Germinal center (tissue), 1 donor: Measurements from ENCODE around the gene NPTN.
"Not testable (repeated sequence)": the region's sequence is repeated elsewhere in the genome, so short reads cannot be mapped to it uniquely, and the experiment has no call there.

ENCODE experiments used
- DNase-seq: peaks from one replicate; pipeline ENCODE4 v3.0.0; 2012; ENCODE audit warnings: mixed read lengths, low spot score

NPTN gene

DNA sequence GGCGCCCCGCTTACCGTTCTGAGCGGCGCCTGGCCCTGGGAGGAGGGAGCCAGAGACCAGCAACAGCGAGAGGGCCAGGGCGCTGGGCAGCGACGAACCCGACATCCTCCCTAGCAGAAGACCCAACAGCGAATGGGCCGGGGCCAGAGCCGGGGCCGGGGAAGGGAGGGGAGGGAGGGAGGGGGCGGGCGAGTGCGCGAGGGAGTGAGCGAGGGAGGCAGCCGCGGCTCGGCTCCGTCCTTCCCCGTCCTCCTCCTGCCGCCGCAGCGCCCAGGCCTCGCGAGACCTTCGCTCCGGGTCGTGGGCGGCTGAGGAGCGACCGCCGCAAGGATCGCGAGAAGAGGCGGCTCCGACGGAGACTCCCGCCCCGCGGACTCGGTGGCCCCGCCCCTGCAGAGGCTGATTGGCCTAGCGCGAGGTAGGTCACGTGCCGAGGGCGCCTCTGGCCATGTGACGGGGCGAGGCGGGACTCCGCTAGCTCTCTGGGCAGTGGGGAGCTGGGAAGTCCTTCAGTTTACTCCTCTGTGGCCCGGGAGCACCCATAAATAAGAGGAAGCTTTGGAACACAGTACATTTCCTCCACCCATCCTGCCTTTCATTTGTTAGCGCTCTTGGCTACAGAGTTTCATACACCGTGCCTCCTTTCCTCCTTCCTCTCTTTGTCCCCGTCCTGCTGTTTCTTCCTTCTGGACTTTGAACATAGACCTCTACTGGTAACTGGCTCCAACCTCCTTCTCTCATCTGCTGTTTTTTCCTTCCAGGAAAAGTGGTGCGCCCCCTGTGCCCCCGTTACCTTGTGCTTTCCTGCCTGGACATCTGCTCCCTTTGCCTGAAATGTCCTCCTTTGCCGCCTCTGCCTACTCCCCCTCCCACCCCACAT lies at the start of gene NPTN:
Gene NPTN (minus strand): TSS at position 279 of the 880 bp plus-strand sequence. CDS start 174 bp downstream, at position 105.
- DNase-seq = peak; percentile 95

DNA sequence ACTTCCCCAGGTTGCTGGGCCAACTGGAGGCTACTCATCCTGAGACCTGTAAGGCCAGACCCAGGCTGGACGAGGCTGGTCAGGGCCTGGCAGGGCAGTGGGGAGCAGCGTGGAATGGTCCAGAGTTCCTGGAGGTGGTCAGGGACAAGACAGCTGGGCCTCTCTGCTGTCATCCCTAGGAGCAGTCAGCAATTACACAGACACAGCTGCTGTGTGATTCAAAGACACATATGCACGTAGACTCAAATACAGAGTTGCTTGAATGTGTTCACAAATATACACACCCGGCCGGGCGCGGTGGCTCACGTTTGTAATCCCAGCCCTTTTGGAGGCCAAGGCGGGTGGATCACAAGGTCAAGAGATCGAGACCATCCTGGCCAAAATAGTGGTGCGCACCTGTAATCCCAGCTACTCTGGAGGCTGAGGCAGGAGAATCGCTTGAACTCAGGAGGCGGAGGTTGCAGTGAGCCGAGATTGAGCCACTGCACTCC lies 49.5 kb upstream of the NPTN start:
- no peak for DNase-seq

DNA sequence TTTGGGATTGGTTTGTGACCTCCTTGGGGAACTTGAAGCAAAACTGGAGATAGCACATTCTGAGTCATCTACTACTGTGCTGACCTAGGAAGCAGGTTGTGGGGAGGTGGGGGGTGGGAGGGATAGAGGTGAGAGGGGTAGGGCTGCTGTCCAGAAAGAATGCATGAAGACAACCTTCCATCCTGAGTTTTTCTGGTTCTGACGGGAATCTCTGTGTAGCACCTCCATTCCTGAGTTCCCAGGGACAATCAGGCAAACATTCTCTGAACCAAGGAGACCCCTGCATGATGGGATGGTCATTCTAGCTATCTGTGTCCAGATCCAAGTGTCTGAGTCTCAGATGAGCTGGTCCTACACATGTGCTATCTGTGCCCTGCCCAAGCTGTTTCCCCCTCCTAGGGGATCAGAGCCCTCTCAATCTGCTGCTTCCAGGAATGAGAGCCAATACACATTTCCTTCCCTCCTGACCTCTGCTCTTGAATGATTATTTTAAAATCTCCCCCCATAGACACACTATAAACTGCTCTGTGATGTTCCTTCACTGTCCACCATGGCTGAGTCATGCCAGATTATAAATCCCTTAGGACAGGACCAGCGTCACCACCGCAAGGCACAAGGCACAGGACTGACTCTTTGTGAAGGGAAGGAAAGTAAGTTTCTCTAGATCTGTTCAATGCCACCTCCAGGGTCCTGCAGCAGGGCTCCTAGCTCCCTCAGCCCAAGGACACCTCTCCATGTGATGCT lies 48.8 kb upstream of the NPTN start:
- DNase-seq = no peak

DNA sequence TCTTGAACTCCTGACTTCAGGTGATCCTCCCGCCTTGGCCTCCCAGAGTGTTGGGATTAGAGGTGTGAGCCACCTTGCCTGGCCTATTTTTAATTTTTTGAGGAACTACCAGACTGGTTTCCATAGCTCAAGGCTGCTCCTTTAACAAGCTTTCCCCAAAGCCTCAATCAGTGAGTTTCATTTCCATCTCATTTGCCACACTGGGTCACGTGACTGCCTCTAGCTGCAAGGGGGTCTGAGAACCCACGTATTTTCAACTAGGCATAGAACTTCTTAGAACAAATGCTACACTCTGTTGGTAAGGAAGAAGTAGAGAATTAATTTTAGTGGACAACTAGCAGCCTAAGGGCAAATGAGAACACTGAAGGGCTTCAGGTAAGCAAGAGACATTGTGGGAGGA lies 47.9 kb upstream of the NPTN start:
- DNase-seq = no peak

DNA sequence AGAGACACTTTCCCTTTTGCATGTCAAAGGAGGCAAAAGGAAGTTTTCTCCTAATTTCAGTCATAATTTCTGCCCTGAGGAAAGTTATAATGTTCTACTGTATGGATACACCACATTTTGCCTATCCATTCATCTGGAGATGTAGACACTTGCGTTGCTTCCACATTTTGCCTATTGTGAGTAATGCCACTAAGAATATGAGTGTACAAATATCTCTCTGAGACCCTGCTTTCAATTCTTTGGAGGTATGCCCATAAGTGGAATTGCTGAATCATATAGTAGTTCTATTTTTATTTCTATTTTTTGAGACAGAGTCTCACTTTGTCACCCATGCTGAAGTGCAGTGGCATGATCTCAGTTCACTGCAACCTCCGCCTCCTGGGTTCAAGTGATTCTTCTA lies 47.4 kb upstream of the NPTN start:
- no peak for DNase-seq

DNA sequence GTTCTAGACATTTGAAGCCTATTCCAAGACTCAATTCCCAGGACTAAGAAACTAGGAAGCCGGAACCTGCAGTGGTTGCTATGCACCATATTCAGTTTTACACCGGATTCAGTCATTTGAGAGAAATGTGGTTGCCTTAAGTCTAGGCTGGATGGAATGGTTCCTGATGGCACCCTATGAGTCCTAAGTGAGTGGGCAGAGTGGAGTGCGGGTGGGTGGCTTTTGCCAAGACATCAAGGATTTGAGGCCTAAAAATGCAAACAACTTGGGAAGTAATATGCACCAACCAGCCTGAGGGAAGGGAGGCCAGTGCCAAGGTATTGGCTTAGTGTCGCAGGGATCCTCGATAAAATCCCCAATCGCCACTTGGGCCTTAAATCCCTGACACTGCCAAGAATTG lies 46.8 kb upstream of the NPTN start:
- no peak for DNase-seq

DNA sequence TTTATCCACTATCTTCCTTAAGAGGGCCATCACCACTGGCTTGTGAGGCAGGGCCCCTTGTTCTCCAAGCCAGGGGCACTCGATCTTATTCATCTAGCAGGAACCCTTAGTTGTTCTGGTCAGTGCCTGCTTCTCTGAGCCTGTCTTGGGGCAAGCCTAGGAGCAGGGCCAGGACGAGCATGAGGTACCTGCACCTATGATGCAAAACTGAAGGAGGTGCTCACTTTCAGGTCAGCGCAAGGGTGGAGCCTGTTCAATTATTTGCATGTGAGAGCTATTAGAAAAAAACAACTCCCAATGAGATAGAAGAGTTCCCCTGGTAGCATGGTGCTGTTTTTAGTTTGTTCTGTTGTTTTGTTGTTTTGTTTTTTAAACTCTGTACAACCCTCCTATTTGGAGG lies 46.0 kb upstream of the NPTN start:
- DNase-seq = no peak

DNA sequence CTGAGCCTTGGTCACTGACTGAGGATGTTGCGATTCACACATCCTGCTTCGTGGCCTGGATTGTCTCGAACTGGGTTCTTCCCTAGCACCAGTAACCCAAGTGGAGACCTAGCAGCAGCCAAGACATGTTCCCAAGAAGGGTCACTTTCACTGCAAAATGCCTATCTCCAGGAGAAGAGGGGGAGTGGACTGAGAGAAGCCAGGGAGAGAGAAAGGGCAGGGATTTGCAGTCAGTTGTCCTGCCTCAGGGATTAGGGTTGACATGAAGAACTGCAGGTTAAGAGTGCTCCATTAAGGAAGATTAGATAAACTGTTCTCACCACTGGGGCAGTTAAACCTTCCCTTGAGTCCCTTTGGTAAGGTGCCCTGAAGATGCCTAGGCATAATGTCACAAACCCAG lies 45.3 kb upstream of the NPTN start:
- DNase-seq = no peak

DNA sequence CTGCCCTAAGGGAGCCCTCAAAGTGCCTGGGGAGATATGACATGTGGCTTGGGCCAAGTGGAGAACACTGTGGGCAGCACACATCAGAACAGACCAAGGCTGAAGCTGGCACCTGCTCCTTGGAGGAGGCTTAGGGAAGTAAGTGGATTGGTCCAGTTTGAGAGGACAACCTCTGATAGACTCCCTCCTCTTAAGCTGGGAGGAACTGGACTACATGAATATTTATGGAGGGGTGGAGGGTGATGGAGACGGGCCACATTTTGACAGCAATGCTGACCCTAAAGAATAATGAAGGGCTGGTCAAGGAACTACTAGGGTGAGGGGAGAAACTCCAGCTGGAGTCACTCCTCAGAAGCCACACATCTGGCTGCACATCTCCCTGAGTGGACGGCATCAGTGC lies 44.5 kb upstream of the NPTN start:
- DNase-seq = no peak

DNA sequence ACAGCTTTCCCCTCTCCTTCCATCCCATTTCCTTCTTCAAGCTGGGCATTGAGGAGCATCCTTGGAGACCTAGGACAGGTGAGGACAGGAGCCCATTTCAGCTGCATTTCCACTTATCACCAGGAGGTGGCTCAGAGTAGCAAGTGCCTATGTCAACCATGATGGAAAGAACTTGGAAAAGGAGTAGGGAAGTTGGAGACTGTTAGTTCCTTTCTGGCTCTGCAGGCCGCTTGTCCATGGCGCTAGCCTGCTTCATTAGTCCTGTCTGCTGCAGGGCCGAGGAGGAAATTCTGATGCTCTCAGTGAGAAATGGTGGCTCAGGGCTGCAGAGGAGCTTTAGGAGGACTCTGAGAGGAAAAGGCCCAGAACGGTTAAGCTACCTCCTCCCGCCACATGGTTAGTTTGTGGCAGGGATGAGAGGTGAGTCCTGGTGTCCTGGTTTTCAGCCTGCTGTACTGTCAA lies 44.0 kb upstream of the NPTN start:
- DNase-seq = peak; percentile 40

DNA sequence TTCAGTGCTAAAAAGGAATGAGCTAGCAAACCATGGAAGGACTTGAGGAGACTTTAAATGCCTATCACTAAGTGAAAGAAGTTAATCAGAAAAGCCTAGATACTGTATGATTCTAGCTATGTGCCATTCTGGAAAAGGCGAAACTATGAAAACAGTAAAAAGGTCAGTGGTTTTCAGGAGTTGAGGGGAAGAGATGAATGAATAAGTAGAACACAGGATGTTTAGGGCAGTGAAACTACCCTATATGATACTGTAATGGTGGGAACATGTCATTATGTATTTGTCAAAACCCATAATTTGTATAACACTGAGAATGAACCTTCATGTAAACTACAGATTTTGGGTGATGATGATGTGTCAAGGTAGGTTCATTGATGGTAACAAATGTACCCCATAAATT lies 41.4 kb upstream of the NPTN start:
- DNase-seq = no peak

DNA sequence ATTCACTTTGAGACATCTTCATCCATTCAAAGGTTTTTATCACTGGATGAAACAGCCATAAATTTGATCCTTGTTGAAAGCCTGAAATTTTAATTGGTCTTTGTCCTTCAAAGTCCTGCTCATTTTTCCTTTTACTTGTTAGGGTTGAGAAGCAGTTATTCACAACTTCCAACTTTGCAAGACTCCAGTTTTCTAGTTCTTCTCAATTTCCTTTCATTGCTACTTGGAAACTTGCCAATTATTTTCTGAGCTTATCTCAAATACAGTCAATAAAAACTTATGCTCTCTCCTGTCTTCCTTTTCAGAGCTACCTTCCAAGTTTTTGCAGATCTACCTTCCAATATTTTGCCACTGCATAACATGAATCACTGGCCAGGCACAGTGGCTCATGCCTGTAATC lies 27.3 kb upstream of the NPTN start:
- no peak for DNase-seq

DNA sequence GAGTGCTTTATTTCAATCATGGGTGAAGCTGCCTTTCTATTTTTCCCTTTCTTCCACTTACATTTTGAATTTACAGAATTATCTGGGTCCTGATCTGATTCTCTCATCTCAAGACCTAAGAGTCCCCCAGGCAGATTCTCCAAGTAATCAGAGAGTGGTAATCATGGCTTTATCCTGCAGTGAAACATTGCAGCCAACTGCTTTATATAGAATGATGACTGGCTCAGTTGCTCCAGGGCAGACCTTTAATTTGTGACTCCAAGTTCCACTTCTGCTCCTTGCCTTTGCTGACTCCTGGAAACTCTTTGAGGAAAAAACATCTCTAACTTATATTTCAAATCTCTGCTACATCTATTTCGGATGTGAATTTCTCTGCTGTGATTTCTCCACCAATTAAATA lies 25.5 kb upstream of the NPTN start:
- no peak for DNase-seq

DNA sequence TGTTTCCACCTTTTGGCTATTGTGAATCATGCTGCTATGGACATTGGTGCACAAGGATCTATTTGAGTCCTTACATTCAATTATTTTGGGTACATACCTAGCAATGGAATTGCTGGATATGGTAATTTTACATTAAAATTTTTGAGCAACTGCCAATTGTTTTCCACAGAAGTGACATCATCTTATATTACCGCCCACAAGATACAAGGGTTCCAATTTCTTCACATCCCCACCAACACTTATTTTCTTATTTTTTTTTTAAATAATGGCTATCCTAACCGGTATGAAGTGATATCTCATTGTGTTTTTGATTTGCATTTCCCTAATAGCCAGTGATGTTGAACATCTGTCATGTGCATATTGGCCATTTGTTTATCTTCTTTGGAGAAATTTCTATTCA lies 22.5 kb upstream of the NPTN start:
- DNase-seq = no peak

DNA sequence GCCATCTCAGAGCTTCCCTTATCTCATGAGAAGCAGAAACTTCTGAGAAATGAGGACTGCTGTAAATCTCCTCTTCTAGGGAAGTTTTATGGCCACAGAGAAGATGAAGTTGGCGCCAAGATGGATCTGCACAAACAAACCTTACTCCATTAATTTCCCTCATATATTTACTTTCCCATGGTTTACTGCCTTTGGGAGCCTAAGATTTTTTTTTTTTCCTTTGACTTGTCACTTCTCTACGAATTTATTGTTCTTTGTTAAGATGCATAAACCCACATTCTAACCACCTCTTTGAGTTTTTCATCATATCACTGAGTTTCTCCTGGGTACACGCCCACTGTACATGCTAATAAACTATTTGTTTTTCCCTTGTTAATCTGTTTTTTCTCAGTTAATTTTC lies 21.5 kb upstream of the NPTN start:
- DNase-seq = no peak

DNA sequence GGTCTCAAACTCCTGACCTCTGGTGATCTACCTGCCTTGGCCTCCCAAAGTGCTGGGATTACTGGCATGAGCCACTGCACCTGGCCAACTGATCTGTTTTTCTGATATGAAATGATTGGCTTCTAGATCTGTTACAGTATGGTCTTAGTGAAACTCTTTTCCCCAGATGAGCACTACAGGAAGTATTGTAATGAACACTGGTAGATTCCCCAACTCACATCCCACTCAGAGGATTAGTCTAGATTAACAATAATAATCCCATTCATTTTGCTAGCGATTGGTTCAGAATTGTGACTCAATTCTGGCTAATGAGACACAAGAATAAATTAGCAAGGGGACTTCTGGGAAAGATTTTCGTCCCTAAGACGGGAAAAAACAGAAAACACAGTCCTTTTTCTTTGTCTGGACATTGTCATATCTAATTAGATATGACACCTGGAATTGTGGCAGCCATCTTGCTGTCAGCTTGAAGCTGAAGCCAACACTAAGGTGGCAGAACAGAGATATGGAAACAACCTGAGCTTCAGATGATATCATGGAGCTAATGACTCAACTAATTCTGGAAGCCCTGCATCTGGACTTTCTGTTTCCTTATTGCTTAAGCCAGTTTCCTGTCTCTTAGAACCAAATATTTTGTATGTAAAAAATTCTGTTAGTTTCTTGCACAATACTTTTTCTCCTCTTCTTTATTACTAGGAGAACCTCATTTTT lies 17.4 kb upstream of the NPTN start:
- DNase-seq = no peak

DNA sequence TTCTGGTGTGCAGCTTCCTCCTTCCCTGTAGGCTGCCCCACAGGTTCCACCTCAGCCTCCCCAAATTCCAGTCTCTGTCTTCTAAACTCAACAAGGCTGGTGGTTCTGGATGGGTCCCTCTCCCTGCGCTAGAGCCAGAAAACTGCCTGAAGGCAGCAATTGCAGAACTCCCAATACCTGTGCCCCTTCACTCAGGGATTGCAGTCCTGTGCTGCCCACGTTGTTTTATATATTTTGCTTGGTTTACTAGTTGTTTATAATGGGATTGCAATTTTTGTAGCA lies 14.8 kb upstream of the NPTN start:
- DNase-seq = no peak

DNA sequence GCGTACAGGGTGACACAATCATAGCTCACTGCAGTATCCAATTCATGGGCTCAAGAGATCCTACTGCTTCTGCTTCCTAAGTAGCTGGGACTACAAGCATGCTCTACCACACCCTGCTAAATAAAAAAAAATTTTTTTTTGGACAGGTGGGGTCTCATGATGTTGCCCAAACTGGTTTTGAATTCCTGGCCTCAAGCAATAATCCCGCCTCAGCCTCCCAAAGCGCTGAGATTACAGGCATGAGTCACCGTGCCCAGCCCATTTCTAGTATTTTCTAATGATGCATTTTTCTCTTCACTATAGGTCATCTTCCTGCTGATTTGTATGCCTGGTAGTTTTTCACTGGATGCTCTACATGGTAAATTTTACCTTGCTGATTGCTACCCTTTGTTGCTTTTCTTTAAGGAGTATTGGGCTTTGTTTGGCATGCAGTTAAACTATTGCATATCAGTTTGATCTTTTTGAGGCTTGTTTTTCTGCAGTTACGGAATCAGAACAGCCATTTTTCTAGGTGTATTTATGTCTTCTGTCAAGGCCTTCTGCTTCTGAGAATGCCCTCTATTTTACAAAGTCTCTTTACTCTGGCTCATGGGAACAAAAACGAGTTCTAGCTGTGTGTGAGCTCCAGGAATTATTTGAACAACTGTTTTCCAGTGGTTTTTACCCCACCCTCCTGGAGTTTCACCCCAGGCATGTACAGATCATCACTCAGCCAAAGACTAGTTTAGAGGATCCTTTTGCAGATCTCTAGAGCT lies 14.2 kb upstream of the NPTN start:
- DNase-seq = no peak

DNA sequence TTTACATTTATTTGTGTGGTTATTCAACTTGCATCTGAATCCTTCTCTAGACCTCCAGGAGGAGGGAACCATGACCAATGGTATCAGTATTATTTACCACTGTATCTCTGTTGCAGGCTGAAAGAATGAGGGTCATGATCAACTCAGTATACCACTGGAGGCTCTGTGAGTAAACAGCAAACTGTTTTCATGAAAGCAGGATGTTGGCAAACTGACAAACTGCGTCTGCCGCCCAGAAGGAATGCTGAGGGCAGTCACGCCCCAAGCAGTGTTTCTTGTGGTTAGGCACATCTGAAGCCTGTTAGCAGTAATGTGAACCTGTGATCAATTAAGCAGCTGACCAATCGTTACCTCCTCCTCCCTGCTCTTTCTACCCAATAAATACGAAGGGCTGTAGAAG lies 6.3 kb upstream of the NPTN start:
- not testable (repeated sequence) for DNase-seq

DNA sequence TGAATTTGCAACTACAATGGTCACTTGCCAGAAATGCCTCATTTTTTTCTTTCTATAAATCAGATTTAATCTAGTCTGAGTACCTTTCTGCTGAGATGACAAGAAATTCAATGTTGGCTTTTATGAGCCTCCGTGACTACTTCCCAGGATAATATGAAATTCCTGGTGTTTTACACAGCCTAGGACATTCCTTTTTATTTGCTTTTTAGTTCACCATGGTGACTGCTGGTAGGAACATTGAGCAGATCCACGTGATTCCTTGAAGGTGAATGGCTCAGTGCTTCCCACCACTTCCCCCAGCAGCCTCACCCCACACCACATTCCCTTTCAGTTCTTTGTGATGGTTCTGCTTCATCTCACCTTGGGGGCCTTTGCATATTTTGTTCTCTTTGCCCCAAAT lies 4.3 kb upstream of the NPTN start:
- no peak for DNase-seq

DNA sequence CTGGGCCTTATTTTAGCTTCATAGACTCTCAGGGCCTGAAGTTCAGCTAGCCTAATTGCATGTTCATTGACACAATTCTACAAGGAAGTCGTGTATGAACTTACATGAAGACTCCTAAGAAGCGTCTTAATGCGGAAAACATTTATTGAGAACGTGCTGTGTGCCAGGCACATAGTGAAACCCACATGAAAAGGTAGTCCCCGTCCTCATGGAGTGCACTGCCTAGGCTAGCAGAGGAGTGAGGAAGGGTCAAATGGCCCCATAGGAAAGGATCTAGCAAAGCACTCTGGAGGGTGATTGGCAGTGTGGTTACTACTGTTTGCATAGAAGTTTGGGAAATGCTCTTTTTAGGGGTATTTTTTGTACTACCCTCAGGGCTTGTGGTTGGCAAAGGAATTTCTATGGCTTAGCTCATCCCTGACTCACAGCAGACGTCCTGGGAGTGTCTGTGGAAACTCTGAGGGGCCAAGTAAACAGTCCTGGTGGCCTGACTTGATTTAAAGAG lies 854 bp upstream of the NPTN start:
- no peak for DNase-seq

DNA sequence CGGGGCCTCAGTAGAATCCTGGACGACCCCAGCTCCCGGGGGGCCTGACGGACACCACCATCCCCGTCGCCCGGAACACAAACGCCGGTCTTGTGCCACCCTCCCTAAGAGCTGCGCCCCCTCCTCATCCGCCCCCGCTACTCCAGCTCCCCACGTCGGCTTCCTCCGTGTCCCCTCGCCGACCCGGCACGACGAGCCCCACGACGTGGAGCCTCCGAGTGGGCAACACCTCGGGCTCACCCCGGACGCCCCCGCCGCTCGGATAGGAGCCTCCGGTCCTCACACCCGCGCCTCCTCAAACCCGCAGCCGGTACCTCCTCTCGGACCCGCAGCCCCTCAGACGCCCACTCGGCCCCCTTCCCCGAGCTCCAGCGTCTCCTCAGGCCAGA lies 525 bp downstream of the NPTN start:
- no peak for DNase-seq
